GM13976 (cell line): ENCODE results near the gene RAVER2.

ENCODE experiments used
- DNase-seq: peaks from one replicate; pipeline ENCODE4 v3.0.0; 2012; ENCODE audit warnings: low spot score
- in situ Hi-C: fragments of 300-500 bp; cut with MboI; formaldehyde crosslinking; loops from one replicate; pipeline ENCODE4 v1.12.0; 2022; ENCODE audit warnings: low sequenced_read_pairs, mixed read lengths, inconsistent platforms; ENCODE audit not compliant: unreplicated experiment
- TF ChIP-seq, protein P1 (sequence below): IDR thresholded peaks from 2 replicates; pipeline ENCODE4 v1.5.1; 2012; ENCODE audit warnings: borderline replicate concordance, mild to moderate bottlenecking; ENCODE audit not compliant: insufficient read depth; ENCODE audit errors: extremely low read depth, missing control alignments, control extremely low read depth

The RAVER2 gene

GRCh38 chr1:64748222-64748621, 3.3 kb downstream of the RAVER2 start:
- TF ChIP-seq, protein P1, sequence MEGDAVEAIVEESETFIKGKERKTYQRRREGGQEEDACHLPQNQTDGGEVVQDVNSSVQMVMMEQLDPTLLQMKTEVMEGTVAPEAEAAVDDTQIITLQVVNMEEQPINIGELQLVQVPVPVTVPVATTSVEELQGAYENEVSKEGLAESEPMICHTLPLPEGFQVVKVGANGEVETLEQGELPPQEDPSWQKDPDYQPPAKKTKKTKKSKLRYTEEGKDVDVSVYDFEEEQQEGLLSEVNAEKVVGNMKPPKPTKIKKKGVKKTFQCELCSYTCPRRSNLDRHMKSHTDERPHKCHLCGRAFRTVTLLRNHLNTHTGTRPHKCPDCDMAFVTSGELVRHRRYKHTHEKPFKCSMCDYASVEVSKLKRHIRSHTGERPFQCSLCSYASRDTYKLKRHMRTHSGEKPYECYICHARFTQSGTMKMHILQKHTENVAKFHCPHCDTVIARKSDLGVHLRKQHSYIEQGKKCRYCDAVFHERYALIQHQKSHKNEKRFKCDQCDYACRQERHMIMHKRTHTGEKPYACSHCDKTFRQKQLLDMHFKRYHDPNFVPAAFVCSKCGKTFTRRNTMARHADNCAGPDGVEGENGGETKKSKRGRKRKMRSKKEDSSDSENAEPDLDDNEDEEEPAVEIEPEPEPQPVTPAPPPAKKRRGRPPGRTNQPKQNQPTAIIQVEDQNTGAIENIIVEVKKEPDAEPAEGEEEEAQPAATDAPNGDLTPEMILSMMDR, result no peak
- no peak for DNase-seq
- in situ Hi-C loops, result no loop called here

DNA sequence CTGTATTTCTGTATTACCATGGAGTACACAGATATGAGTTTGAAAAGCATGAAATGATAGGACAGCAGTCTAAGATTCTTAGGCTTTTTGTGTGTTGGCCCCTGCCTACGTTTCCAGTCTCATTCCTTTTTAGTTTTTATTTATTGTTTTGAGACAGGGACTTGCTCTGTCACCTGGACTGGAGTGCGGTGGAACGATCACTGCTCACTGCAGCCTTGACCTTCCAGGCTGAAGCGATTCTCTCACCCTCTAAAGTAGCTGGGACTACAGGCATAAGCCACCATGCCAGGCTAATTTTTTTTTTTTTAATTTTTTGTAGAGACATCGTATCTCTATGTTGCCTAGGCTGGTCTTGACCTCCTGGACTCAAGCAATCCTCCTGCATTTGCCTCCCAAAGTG, 3.8 kb downstream of the RAVER2 start:
- TF ChIP-seq, protein P1, result no peak
- DNase-seq, result no peak
- in situ Hi-C loops, result no loop called here

GRCh38 chr1:64750092-64750491, 5.2 kb downstream of the RAVER2 start:
- TF ChIP-seq, protein P1, result no peak
- in situ Hi-C loops, result no loop called here

DNA sequence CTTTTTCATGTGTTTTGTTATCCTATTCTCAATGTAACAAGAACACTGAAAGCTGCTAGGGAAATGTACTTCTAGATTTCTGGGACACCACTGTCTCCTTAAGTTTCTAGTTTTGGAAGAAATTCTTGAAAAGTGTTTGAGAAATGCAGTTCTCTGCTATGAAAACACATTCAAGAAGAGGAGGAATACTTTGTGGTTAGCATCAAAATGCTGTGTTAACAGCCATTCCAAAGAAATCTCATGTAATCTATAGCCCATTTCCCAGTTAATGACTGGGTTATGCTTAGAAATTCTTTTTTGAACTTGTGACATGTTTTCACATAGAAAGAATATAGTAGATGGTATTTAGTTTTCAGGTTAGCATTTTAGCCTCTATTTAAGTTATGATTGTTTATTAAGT, 6.0 kb downstream of the RAVER2 start:
- no peak for DNase-seq

More at GRCh38 chr1:64750092-64750491, 5.2 kb downstream of the RAVER2 start:
- DNase-seq, result no peak

GRCh38 chr1:64754173-64754572, 9.3 kb downstream of the RAVER2 start:
- in situ Hi-C loops, result no loop called here
- TF ChIP-seq, protein P1, result no peak

More for the DNA sequence above, 6.0 kb downstream of the RAVER2 start:
- in situ Hi-C loops, result no loop called here
- TF ChIP-seq, protein P1, result no peak

DNA sequence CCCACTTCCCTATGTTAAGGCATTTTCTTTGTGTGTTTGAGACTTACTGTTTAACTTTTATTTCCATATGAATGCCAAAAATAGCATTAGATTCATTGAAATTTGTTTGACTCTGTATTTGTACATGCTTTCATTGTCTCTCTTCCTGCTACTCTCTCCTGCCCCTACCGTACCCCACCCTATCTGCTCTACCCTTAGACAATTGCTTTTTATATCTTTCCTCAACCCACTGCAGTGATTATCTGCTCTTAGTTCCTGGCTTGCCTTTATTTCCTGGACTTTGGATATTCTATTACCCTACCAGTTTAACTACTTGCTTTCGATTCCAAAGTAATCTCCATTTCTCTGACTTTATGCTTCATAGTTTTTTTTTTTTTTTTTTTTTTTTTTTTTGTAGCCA, 10.5 kb downstream of the RAVER2 start:
- in situ Hi-C loops, result no loop called here
- DNase-seq, result no peak
- TF ChIP-seq, protein P1, result no peak

More at GRCh38 chr1:64754173-64754572, 9.3 kb downstream of the RAVER2 start:
- DNase-seq, result no peak

DNA sequence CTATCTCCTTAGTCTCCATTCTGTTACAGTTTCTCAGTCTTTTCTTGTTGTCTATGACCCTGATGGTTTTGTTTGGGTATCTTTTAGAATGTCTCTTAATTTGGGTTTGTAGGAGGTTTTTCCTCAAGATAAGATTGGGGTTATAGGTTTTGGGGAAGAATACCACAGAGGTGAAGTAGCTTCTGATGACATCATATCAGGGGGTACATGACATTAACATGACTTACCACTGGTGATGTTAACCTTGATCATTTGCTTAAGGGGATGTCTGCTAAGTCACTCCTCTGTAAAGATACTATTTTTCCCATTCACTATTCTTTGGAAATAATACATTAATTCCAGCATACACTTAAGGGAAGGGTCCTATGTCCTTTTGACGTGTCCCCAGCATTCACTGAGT, 11.9 kb downstream of the RAVER2 start:
- TF ChIP-seq, protein P1, result no peak
- in situ Hi-C loops, result no loop called here
- DNase-seq, result no peak
